Measurements from ENCODE around the gene HIVEP1. TPM values are rescaled to one million over a fixed set of nuclear protein-coding genes. Genes with fewer than 3 reads are reported as not detected.

The HIVEP1 gene
- total RNA-seq, 1 donor from 2014 or later: 21.5 TPM

DNA sequence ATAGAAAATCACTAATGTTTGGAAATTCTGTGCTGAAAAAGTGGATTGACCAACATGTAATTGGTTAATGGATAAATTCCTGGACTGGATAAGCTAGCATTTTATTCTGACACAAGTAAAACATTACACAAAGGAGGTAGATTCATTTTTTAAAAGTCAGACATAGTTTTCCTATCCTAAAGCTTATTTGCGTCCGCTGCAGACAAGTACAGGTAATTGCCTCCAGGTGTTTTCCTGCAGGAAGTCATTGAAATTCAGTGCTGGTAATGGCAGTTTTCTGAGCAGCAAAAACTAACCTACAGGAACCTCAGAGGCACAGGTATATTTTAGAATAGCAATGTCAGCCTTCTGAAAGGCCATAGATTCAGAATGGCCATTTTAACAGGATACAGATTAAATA is 20.0 kb upstream of the HIVEP1 start:
- no peaks in the 10 kb centered on the region for H3K4me1 Mint-ChIP-seq
- H3K9me3 Mint-ChIP-seq: peaks cover 2% of the 10 kb centered on the region
- DNase-seq (ENCODE audit: low read depth, low spot score): no peak
- H3K36me3 Mint-ChIP-seq (ENCODE audit: low read depth): no peaks in the 10 kb centered on the region
- no peaks in the 10 kb centered on the region for H3K27me3 Mint-ChIP-seq (ENCODE audit: low read depth)
- no peak overlapping the region for H3K27ac Mint-ChIP-seq (ENCODE audit: unreplicated experiment)
- TF ChIP-seq, protein P1, sequence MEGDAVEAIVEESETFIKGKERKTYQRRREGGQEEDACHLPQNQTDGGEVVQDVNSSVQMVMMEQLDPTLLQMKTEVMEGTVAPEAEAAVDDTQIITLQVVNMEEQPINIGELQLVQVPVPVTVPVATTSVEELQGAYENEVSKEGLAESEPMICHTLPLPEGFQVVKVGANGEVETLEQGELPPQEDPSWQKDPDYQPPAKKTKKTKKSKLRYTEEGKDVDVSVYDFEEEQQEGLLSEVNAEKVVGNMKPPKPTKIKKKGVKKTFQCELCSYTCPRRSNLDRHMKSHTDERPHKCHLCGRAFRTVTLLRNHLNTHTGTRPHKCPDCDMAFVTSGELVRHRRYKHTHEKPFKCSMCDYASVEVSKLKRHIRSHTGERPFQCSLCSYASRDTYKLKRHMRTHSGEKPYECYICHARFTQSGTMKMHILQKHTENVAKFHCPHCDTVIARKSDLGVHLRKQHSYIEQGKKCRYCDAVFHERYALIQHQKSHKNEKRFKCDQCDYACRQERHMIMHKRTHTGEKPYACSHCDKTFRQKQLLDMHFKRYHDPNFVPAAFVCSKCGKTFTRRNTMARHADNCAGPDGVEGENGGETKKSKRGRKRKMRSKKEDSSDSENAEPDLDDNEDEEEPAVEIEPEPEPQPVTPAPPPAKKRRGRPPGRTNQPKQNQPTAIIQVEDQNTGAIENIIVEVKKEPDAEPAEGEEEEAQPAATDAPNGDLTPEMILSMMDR (conservative IDR thresholded peaks at IDR 0.05): no peak
- H3K4me3 Mint-ChIP-seq: no peak overlapping the region

DNA sequence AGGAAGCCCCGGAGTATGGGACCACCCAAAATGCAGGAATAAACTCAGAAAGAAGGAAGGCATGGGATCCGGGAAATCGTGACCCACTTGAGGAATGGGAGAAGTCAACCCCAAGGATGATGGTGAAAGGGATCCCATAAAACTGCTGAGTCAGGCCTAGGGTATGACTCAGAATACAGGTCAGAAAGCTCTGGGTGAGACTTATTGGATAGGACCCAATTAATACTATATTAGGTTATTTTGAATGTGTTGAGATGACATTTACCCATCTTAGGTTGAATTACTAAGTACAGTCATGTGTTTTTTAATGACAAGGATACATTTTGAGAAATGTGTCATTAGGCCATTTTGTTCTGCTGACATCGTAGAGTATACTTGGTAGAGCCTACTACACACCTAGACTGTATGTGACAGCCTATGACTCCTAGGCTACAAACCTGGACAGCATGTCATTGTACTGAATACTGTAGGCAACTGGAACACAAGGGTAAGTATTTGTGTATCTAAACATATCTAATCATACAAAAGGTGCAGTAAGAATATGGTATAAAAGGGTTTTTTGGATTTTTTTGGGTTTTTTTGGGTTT is 17.1 kb upstream of the HIVEP1 start:
- TF ChIP-seq, protein P1 (conservative IDR thresholded peaks at IDR 0.05): no peak
- Mint-ChIP-seq H3K36me3 (ENCODE audit: low read depth) (no peaks in the 10 kb centered on the region), H3K4me3 (no peak overlapping the region), H3K4me1 (no peaks in the 10 kb centered on the region), H3K27ac (ENCODE audit: unreplicated experiment) (no peak overlapping the region), H3K27me3 (ENCODE audit: low read depth) (no peaks in the 10 kb centered on the region), H3K9me3 (peaks cover 2% of the 10 kb centered on the region)
- DNase-seq (ENCODE audit: low read depth, low spot score): no peak

DNA sequence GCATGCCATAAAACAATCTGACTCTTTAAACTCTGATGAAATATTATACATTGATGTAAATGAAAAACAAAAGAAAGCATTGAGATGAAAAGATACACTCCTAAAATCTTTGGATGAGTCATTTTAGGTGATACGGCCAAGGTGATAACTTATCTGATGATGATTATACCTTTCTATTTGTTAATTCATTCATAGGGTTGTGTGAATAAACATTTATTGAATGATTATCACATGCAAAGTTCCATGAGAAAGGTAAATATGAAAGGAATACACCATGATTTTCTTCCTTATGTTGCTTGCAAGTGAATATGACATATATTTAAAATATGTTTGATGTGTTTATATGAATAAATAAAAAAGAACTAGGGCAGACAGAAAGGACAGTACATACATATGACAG is 15.4 kb upstream of the HIVEP1 start:
- no peak overlapping the region for H3K27ac Mint-ChIP-seq (ENCODE audit: unreplicated experiment)
- TF ChIP-seq, protein P1 (conservative IDR thresholded peaks at IDR 0.05): no peak

DNA sequence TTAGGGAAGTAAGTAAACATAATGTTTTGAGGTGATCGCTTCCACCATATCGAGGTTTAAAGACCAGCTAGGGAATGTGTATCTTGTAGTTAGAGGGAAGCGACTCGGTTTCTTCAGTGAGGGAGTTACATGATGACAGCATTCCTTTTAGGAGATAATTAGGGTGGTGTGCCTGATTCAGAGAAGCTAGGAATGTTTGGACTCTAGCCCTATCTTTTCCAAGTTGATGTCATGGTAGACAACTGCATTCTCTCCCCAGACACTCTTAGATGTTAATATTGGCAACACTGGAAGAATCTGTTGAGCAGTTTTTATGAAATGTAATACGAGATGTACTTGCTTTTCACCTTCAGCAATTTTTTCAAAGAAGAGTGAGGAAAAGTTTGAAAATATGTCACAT is 12.9 kb upstream of the HIVEP1 start:
- Mint-ChIP-seq H3K4me3 (no peak overlapping the region), H3K9me3 (no peaks in the 10 kb centered on the region), H3K4me1 (no peaks in the 10 kb centered on the region), H3K27ac (ENCODE audit: unreplicated experiment) (no peak overlapping the region), H3K27me3 (ENCODE audit: low read depth) (no peaks in the 10 kb centered on the region), H3K36me3 (ENCODE audit: low read depth) (no peaks in the 10 kb centered on the region)
- TF ChIP-seq, protein P1 (conservative IDR thresholded peaks at IDR 0.05): no peak
- no peak for DNase-seq (ENCODE audit: low read depth, low spot score)

More for the DNA sequence above, 15.4 kb upstream of the HIVEP1 start:
- no peaks in the 10 kb centered on the region for H3K4me1 Mint-ChIP-seq
- no peak overlapping the region for H3K4me3 Mint-ChIP-seq
- DNase-seq (ENCODE audit: low read depth, low spot score): no peak
- H3K36me3 Mint-ChIP-seq (ENCODE audit: low read depth): no peaks in the 10 kb centered on the region
- no peaks in the 10 kb centered on the region for H3K27me3 Mint-ChIP-seq (ENCODE audit: low read depth)
- H3K9me3 Mint-ChIP-seq: peaks cover 2% of the 10 kb centered on the region

DNA sequence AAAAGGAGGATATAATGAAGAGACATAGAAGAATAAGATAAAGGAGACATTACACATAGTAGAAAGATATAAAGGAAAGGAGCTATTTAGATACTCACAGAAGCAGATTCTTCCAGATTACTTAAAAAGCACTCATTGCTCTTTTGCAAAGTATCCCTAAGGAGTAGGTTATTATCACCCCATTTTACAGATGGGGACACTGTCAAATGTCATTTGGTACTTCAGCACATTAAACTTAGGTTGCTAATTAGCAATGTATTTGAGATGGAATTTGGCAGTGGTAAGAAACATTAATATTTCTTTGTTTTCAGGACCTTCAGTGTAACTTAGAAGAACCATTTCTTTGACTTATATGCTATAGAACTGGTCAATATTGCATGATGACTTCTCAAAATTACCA is 11.9 kb upstream of the HIVEP1 start:
- Mint-ChIP-seq H3K9me3 (no peaks in the 10 kb centered on the region), H3K27ac (ENCODE audit: unreplicated experiment) (no peak overlapping the region), H3K27me3 (ENCODE audit: low read depth) (no peaks in the 10 kb centered on the region), H3K4me1 (no peaks in the 10 kb centered on the region), H3K4me3 (no peak overlapping the region), H3K36me3 (ENCODE audit: low read depth) (no peaks in the 10 kb centered on the region)
- no peak for DNase-seq (ENCODE audit: low read depth, low spot score)
- TF ChIP-seq, protein P1 (conservative IDR thresholded peaks at IDR 0.05): no peak

All from neural crest cell (in vitro differentiated cells).